HG03045 (cell line): ENCODE results near the gene IL1A.

Source experiments
- ATAC-seq: cut with Tn5 transposase; IDR thresholded peaks from one replicate; pipeline ENCODE4 v1.9.1; 2021; ENCODE audit warnings: mild to moderate bottlenecking, moderate library complexity; ENCODE audit not compliant: unreplicated experiment

Gene IL1A

DNA sequence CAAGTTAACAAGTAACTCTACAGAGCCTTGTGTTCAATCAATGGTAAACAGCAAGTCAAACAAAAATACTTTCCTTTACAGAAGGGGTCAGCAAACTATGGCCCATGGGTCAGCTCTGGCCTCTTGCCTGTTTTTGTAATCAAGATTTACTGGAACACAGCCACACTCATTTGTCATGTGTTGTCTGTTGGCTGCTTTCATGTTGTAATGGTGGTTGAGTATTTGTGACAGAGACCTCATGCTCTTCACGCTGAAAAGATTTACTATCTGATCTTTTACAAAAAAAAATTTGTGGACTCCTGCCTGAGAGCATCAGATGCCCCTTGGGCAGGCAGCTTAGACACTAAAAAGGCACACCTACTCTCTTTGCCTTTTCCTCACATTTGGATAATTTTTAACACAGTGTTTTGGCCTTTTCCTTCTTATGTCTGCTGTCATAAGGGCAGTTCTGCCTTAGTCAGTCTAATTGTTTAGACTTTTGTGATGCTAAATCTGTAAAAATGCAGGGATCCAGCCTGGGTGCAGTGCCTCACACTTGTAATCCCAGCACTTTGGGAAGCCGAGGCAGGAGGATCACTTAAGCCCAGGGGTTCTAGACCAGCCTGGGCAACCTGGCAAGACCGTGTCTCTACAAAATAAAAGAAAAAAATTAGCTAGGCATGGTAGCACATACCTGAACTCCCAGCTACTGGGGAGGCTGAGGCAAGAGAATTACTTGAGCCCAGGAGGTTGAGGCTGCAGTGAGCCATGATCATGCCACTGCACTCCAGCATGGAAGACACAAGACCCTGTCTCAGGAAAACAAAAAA lies 34.0 kb upstream of the IL1A start:
- ATAC-seq: no peak

DNA sequence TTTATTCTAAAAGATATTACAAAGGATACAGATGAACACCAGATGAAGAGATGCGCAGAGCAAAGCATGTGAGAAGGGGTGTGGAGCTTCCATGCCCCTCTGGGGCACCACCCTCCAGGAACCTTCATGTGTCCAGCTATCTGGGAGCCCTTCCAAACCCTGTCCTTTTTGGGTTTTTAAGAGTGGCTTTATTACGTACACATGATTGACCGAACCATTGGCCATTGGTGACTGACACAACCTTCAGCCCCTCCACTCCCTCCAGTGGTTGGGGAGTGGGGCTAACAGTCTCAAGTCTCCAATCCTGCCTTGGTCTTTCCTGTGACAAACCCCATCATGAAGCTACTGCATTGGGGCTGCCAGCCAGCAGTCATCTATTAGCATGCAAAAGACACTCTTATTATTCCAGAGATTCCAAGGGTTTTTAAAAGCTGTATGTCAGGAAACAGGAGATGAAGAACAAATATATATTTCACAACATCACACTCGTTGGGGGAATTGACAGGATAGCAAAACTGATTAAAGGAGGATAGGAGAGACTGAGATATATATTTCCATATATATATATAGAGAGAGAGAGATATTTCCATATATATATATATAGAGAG lies 32.9 kb upstream of the IL1A start:
- ATAC-seq: no peak

- no peak for ATAC-seq
These were observed 30.0 kb upstream of the IL1A start for GRCh38 chr2:112814278-112814677.

DNA sequence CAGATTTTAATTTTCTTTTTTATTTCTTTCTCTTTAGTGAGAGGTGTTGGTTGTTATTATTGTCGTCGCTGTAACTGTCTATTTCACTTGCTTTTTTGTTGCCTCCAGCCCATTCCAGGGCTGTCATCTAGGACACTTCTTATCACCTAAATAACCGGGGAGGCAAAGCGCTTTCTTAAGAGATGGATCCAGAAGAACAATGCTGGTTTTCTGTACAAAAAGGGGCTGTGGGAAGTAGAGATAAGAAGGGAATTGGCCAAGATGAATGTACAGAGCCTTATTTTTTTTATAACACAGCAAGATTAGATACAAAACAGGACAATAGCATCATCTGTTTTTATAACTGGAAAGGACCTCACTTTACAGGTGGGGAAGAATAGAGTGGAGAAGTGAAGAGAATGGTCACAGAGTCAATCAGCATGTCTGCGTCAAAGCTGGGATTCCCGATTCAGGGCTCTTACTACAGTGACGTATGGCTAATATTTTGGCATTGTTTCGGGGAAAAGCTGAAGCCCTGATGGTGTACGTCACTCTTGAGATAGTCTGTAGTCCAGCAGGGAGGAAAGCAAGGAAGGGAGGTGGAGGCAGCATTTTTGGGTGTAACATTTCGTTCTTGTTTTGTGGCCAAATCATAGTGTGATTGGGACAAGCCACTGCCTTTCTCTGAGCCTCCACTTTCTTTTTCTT lies 29.1 kb upstream of the IL1A start:
- ATAC-seq: no peak

DNA sequence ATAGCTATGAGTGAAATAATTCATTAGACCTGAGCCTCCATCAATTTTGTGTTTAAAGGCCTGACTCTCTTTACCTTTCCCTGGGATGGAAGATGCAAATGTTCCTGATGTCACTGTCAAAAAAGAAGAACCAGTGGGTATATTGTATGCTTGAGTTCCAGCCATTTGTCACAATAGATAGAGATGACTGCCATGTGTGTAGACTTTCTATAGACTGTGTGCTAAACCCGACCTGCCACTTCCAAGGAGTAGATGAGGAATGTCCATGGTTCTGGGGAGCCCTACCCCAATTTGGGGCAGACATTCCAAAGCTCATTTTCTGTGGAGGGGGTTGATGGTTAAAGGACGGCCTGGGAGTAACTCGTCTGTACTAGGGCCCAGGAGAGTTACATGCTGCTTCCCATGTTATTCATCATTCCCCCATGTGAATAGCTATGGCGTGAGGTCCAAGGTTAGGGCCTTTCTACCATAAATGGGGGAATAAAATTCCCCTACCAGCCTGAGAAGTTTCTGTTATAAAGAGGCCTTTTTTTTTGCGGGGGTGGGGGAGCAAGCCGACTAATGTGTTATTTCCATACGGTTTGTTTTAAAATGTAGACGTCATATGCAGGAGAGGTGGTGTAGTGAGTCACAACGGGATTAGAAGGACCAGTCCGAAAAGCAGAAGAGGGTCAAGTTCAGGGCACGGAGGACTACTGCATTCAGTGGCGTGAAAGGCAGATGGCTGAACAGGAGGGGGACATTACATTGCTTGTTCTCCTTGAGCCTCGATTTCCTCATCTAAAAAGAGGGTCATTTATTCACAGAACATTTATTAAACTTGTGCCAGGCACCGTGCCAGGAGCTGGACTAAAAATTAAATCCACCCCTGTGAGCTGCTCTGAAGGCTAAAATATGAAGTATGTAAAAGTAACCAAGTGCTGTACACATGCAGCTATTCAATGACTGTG lies 28.3 kb upstream of the IL1A start:
- no peak for ATAC-seq

DNA sequence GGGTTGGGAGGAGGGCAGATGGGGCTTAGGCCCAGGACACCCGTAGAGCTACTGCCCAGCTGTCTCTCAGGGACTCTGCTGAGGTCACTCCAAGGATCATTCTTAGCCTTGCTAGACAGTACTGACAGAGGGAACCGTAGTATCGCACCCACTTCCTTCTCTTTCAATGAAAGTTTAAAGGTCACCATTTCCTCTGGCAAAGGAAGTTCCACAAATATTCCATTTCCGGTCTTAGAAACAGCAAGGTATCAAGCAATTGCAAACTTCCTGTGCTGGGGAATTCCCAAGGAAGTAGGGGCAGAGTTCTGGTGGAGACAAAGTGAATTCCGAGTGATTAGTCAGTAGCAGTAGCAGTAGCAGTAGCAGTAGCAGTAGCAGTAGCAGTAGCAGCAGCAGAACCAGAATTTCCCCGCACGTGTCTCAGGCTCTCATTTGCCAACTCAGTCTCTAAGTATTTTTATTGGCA lies 27.6 kb upstream of the IL1A start:
- no peak for ATAC-seq

GRCh38 chr2:112811276-112811831 lies 27.1 kb upstream of the IL1A start:
- ATAC-seq: no peak

- ATAC-seq: no peak
These were observed 24.8 kb upstream of the IL1A start for GRCh38 chr2:112809112-112809511.

- ATAC-seq: no peak
These were observed 23.0 kb upstream of the IL1A start for GRCh38 chr2:112807233-112807807.

DNA sequence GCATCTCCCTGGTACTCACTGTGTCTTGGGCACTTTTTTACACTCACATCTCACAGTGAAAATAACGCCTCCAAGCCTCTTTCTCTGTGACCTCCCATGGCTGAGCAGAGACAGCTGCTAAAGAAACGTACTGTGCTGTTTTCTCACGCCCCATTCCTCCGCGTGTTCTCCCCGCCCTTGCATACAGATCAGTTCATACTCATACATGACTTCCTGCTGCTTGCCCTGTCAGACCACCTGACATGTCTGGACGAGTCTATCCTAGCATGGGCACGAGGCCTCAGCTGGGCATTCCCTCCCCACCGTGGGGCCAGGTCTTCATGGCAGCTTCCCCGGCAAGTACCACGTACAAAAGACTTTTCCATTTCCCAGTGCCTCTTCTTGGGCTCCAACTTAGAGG lies 21.2 kb upstream of the IL1A start:
- no peak for ATAC-seq

DNA sequence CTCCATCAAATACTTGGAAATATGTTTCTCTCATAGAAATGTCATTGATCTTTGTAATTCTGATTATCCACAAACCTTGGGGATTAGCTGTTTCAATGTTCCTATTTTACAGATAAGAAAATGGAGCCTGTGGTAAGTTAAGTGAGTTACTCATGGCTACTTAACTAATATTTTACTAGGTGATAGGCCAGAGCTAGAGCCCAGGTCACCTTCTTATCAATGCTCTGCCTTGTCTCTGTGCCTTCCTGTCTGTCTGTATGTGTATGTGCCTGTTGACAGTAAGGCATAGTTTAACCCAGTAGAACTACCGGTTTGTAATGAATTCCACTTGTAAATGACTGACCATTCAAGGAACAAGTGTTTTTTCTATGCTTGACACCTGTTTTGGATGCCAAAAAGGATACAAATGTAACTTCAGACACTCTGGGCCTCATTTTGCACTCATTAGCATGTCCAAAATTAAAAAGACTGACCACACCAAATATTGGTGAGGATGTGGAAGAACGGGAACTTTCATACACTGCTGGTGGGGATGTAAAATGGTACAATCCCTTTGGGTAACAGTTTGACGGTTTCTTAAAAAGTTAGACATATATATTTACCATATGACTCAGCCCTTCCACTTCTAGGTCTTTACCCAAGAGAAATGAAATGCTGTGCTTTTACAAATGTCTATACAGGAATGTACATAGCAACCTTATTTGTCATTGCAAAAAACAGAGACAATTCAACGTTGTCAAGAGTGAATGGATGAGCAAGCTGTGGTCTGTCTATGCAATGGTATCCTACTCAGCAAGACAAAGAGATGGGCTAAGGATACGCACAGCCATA lies 19.6 kb upstream of the IL1A start:
- no peak for ATAC-seq

DNA sequence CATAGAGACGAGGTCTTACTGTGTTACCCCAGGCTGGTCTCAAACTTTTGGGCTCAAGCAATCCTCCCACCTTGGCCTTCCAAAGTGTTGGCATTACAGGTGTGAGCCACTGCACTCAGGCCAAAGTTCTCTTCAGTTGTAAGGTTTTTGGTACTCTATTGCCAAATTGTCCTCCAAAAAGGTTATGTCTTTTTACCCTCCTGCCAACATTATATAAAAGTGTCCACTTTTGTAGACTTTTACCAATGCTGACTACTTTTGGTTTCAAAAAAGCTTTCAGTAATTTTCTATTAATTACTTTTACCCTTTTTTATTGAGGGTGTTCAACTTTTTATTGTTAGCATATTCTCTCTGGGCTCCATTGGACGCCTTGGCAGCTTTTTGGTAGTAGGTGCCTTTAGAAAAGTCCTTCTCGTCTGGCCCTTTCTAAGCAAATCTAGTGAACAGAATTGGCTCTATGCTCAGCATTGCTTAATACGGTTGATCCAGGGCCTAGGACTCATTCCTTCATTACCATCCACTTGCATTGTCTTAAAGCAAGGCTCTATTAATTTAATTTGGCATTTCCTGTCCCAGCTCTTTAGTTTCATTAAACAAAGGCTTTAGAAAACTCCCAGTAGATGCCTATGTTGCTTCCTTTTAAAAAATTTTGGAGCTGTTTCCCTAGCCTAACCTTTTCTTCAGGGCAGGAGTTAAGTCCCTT lies 16.7 kb upstream of the IL1A start:
- no peak for ATAC-seq

GRCh38 chr2:112798979-112799975 lies 15.0 kb upstream of the IL1A start:
- no peak for ATAC-seq

DNA sequence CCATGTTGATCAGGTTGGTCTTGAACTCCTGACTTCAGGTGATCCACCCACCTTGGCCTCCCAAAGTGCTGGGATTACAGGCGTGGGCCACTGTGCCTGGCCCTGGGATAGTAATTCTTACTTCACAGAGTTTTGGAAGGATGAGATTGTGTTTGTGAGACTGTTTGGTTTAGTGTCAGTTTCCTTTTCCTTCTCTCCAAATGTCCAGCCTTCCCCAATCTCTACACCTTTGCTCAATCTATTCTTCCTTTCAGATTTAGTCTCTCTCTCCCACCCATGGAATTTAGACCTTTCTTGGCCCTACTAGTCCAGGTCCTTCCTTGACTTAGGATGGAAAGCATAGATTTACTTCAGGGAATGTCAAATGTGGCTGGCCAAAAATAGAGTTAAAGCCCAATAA lies 12.2 kb upstream of the IL1A start:
- no peak for ATAC-seq

GRCh38 chr2:112795774-112796173 lies 11.5 kb upstream of the IL1A start:
- ATAC-seq: no peak

DNA sequence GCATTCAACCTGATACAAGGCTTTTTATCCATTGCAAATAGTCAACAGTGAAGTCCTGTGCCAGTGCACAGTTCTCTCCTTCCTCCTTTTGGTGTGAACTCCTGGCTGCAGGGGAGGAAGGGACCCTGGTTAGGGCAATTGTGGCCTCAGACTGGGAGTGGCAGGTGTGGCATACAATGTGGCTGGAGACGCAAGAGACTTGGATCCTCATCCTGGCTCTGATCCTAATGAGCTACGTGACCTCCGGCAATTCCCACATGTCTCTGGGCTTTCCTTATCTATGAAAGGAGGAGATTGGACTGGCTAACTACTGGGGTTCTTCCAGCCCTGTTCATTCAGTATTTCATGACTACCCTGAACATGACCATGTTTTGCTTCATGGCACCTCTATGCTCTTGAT lies 10.5 kb upstream of the IL1A start:
- ATAC-seq: no peak

DNA sequence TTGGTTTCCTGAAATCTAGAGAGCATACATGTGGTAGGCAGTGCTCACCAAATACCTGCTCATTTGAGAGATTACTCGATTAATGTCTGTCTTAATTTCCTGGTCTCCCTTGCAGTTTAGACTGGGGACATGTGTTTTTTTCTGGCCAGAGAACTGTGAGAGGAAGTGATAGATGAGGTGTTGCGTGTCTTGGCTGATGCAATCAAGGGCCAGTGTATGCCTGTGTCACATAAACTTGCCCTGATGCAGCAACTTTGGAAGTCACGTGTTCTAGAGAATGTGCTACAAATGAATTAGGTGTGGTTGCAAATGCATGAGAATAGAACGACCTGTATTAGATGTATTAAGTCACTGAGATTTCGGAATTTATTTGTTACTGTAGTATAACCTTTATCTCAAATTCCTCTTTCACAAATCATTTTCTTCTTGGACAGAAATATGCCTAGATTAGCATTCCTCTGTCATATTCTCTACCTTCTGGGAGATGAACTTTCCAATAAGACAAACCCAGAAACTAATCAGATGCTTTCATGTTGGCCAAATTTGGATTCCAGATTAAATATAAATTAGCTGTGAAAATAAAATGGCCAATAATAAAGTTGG lies 9.9 kb upstream of the IL1A start:
- no peak for ATAC-seq
